A673 (cell line): Measurements from ENCODE around the gene CCDC149.

Source experiments
- CTCF ChIP-seq: fragments of 300-800, 200-600 bp; sonication (generic); conservative IDR thresholded peaks from 2 replicates; pipeline ENCODE4 v1.5.1; 2017; ENCODE audit warnings: low read depth, mild to moderate bottlenecking, antibody characterized with exemption, low read length, moderate library complexity, mixed read lengths
- EZH2 ChIP-seq: fragments of 200-600 bp; sonication (generic); IDR thresholded peaks from 2 replicates; pipeline ENCODE4 v1.6.1; 2017; ENCODE audit warnings: borderline replicate concordance, low read depth, mild to moderate bottlenecking, mixed read lengths, antibody characterized with exemption, low read length; ENCODE audit not compliant: poor library complexity, severe bottlenecking

GRCh38 chr4:24824720-24825119 is 88.1 kb downstream of the CCDC149 start:
- TF ChIP-seq CTCF (no peak), EZH2 (no peak)
